ENCODE measurements around the gene SEM1.
"Not testable (repeated sequence)": the region's sequence is repeated elsewhere in the genome, so short reads cannot be mapped to it uniquely, and the experiment has no call there.

The SEM1 gene

DNA sequence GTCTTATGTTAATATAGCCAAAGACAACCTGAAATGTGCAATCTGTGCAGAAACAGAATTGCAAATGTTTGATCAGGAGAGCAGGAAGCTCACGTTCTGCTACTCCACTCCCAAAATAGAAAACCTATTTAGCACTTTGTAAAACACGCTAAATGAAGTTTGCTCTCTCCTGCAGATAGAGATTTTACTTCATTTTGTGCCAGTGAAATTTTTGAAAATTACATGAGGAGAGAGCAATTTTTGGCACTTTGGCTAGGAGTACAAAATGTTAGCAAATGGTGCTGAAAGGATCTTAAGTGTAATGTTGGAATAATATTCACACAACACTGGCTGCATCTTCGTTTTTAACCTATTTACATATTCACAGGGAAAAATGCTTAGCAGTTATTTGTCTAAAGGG is 61.9 kb downstream of the SEM1 start:
- H3K79me2 ChIP-seq (ENCODE audit: insufficient read depth, low read depth) = no peaks in the 10 kb centered on the region
- no peaks in the 10 kb centered on the region for H3K27me3 ChIP-seq (ENCODE audit: insufficient read depth, low read depth)
- TF ChIP-seq, protein P1, sequence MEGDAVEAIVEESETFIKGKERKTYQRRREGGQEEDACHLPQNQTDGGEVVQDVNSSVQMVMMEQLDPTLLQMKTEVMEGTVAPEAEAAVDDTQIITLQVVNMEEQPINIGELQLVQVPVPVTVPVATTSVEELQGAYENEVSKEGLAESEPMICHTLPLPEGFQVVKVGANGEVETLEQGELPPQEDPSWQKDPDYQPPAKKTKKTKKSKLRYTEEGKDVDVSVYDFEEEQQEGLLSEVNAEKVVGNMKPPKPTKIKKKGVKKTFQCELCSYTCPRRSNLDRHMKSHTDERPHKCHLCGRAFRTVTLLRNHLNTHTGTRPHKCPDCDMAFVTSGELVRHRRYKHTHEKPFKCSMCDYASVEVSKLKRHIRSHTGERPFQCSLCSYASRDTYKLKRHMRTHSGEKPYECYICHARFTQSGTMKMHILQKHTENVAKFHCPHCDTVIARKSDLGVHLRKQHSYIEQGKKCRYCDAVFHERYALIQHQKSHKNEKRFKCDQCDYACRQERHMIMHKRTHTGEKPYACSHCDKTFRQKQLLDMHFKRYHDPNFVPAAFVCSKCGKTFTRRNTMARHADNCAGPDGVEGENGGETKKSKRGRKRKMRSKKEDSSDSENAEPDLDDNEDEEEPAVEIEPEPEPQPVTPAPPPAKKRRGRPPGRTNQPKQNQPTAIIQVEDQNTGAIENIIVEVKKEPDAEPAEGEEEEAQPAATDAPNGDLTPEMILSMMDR (conservative IDR thresholded peaks at IDR 0.05; ENCODE audit: low read depth, low read length) = no peak
- no peaks in the 10 kb centered on the region for H3K4me1 ChIP-seq (ENCODE audit: low read depth, poor library complexity, severe bottlenecking)
- H3K36me3 ChIP-seq (ENCODE audit: insufficient read depth) = no peaks in the 10 kb centered on the region
- H2AFZ ChIP-seq (ENCODE audit: low read depth) = no peak overlapping the region
- H3K9ac ChIP-seq = no peak overlapping the region
- no peak overlapping the region for H3K27ac ChIP-seq
- H3K4me2 ChIP-seq = no peak overlapping the region
- no peak overlapping the region for H3K4me3 ChIP-seq (IDR thresholded peaks at IDR 0.05; ENCODE audit: insufficient read depth, low read depth, low read length)
- H4K20me1 ChIP-seq (ENCODE audit: insufficient read depth) = no peaks in the 10 kb centered on the region

DNA sequence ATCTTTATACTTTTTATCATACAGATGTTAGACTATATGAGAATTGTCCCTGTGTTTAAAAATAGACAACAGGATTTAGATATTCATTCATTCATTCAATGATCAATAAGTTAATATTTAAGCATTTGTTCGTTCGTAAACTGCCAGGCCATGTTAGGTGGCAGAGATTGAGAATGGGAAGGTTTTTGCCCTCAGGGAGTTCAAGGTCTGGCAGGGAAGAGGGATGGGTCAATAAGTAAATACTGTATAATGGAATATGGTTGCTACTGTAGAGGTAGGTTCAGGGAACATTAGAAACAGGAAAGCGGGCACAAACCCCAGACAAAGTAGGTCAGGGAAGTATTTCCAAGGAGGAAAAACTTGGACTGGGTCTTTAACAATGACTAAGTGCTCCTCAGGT is 64.6 kb downstream of the SEM1 start:
- no peak overlapping the region for H3K9ac ChIP-seq
- no peak overlapping the region for H3K4me3 ChIP-seq (IDR thresholded peaks at IDR 0.05; ENCODE audit: insufficient read depth, low read depth, low read length)
- no peak overlapping the region for H3K4me2 ChIP-seq
- no peaks in the 10 kb centered on the region for H4K20me1 ChIP-seq (ENCODE audit: insufficient read depth)
- no peaks in the 10 kb centered on the region for H3K79me2 ChIP-seq (ENCODE audit: insufficient read depth, low read depth)
- TF ChIP-seq, protein P1 (conservative IDR thresholded peaks at IDR 0.05; ENCODE audit: low read depth, low read length) = no peak
- no peaks in the 10 kb centered on the region for H3K36me3 ChIP-seq (ENCODE audit: insufficient read depth)
- H3K4me1 ChIP-seq (ENCODE audit: low read depth, poor library complexity, severe bottlenecking) = no peaks in the 10 kb centered on the region
- H3K27ac ChIP-seq = no peak overlapping the region
- H3K27me3 ChIP-seq (ENCODE audit: insufficient read depth, low read depth) = no peaks in the 10 kb centered on the region
- no peak overlapping the region for H2AFZ ChIP-seq (ENCODE audit: low read depth)

DNA sequence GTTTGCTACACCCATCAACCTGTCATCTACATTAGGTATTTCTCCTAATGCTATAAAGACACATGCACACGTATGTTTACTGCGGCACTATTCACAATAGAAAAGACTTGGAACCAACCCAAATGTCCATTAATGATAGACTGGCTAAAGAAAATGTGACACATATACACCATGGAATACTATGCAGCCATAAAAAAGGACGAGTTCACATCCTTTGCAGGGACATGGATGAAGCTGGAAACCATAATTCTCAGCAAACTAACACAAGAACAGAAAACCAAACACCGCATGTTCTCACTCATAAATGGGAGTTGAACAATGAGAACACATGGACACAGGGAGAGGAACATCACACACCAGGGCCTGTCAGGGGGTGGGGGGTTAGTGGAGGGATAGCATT is 66.2 kb downstream of the SEM1 start:
- not testable (repeated sequence) for H3K4me2 ChIP-seq; H2AFZ ChIP-seq (ENCODE audit: low read depth); H4K20me1 ChIP-seq (ENCODE audit: insufficient read depth); H3K27me3 ChIP-seq (ENCODE audit: insufficient read depth, low read depth); H3K27ac ChIP-seq; H3K9ac ChIP-seq; H3K36me3 ChIP-seq (ENCODE audit: insufficient read depth); H3K4me3 ChIP-seq (IDR thresholded peaks at IDR 0.05; ENCODE audit: insufficient read depth, low read depth, low read length); H3K4me1 ChIP-seq (ENCODE audit: low read depth, poor library complexity, severe bottlenecking); H3K79me2 ChIP-seq (ENCODE audit: insufficient read depth, low read depth)

- H3K9ac ChIP-seq = no peak overlapping the region
These were observed 69.6 kb downstream of the SEM1 start for GRCh38 chr7:96640054-96640453.

More at GRCh38 chr7:96640054-96640453, 69.6 kb downstream of the SEM1 start:
- Histone ChIP-seq H3K27me3 (ENCODE audit: insufficient read depth, low read depth) (no peaks in the 10 kb centered on the region), H3K27ac (no peak overlapping the region), H3K36me3 (ENCODE audit: insufficient read depth) (no peaks in the 10 kb centered on the region), H3K4me1 (ENCODE audit: low read depth, poor library complexity, severe bottlenecking) (no peaks in the 10 kb centered on the region), H3K79me2 (ENCODE audit: insufficient read depth, low read depth) (no peaks in the 10 kb centered on the region), H3K4me2 (no peak overlapping the region), H2AFZ (ENCODE audit: low read depth) (no peak overlapping the region), H4K20me1 (ENCODE audit: insufficient read depth) (no peaks in the 10 kb centered on the region), H3K4me3 (IDR thresholded peaks at IDR 0.05; ENCODE audit: insufficient read depth, low read depth, low read length) (no peak overlapping the region)
- TF ChIP-seq, protein P1 (conservative IDR thresholded peaks at IDR 0.05; ENCODE audit: low read depth, low read length) = no peak
